Heart left ventricle (tissue), 13 donors: ENCODE measurements around the gene IKZF1.

Experiments used
- CTCF ChIP-seq, 12 donors: fragments of 200-600 bp; sonication (generic) in 4 of 12; IDR thresholded peaks; one replicate each; pipeline versions ENCODE4 v1.5.0 to v1.8.0; 2018 to 2022; ENCODE audit warnings: antibody characterized with exemption in 12 of 12, mild to moderate bottlenecking in 5 of 12
- POLR2A ChIP-seq, 2 donors: fragments of 450-650 bp; IDR thresholded peaks; one replicate each; pipeline ENCODE4 v1.6.1; 2017; ENCODE audit warnings: antibody characterized with exemption in 2 of 2, mild to moderate bottlenecking in 2 of 2, moderate library complexity in 2 of 2
- donor health status: ischemic (EF 13 %, LVEDD 7.1; RV severe dilation, severe dysfunction).
- donor health status: DM: no; HTN: yes; CAD: no.
- donor health status: DM: no; HTN: no; CAD: no.
- donor health status: ischemic (EF 25% LVEDD 6.9; RV normal size, moderate dysfunction).
- donor health status: ischemic (EF 25% LVEDD 5.7; RV mildly dilated, moderate dysfunction).
- donor health status: ischemic (EF 35%, LVEDD 5.7; RV mildly dilated, moderate dysfunction).
- donor health status: nonischemic (EF 11% LVEDD 7.7; RV severe dilation, severe dysfunction).
- donor health status: DM: yes; HTN: yes; CAD: no.
- donor health status: PGD.
- donor health status: ischemic (EF 29% LVEDD 5.4; RV normal size, mild dysfunction).
- donor health status: nonischemic (EF 23%, LVEDD 6.1; RV moderate dilation, normal function).

GRCh38 chr7:50346545-50347497 is 42.3 kb downstream of the IKZF1 start:
- TF ChIP-seq CTCF (IDR thresholded peaks at IDR 0.05): no peak
- TF ChIP-seq POLR2A (IDR thresholded peaks at IDR 0.05): no peak
